GM23248 (cell line): ENCODE results near the gene USP20.

ENCODE experiments used
- EZH2 ChIP-seq: fragments of 200-600 bp; sonication (generic); IDR thresholded peaks from 2 replicates; pipeline ENCODE4 v1.6.1; 2018; ENCODE audit warnings: antibody characterized with exemption, mild to moderate bottlenecking; ENCODE audit not compliant: insufficient read depth, poor library complexity, severe bottlenecking
- EZH2phosphoT487 ChIP-seq: fragments of 200-600 bp; sonication (generic); IDR thresholded peaks from 2 replicates; pipeline ENCODE4 v1.6.1; 2018; ENCODE audit warnings: antibody characterized with exemption, moderate library complexity, mild to moderate bottlenecking, low read depth; ENCODE audit not compliant: insufficient read depth

DNA sequence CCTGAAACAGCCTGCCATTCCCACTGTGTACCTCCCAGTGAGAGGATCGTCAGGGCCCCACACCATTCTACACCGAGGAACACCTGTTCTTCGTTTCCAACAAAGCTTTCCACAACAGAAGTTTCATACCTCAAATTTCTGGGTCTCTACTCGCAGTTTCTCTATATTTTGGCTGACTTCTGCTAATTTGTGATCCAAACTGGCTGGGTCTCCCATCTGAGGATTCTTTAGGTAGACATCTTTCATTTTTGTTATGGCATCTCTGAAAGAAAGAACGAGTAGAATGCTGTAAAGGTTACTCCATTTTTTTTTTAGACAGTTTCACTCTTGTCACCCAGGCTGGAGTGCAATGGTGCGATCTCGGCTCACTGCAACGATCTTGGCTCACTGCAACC lies 67.5 kb downstream of the USP20 start:
- TF ChIP-seq EZH2 (no peak), EZH2phosphoT487 (no peak)
